Keratinocyte (primary cell): Measurements from ENCODE around the gene OGFRL1. TPM values are rescaled to one million over a fixed set of nuclear protein-coding genes. Genes with fewer than 3 reads are reported as not detected.

Experiments used
- DNase-seq: peaks from one replicate; pipeline ENCODE4 v3.0.0-alpha.2; 2011; ENCODE audit warnings: low read depth, missing footprints, low spot score
- FAIRE-seq: peaks from 2 replicates; lab custom pipeline; 2011; peaks lifted over from hg19 to GRCh38; lab: Jason Lieb, UNC
- H2AFZ ChIP-seq: 2 replicates; pipeline ENCODE4 v1.6.0; 2012; ENCODE audit warnings: low read length, control low read depth, inconsistent platforms; ENCODE audit not compliant: control insufficient read depth
- H3K27ac ChIP-seq: 2 replicates; pipeline ENCODE4 v1.5.1; 2011; ENCODE audit warnings: low read length; ENCODE audit not compliant: control insufficient read depth, insufficient read depth
- H3K27me3 ChIP-seq: 3 replicates; pipeline ENCODE4 v1.6.0; 2011; ENCODE audit warnings: low read length; ENCODE audit not compliant: control insufficient read depth, insufficient read depth; ENCODE audit errors: extremely low read depth
- H3K36me3 ChIP-seq, 2 experiments: 2 replicates in 1 of 2; 3 replicates in 1 of 2; pipeline ENCODE4 v1.5.1; 2011; ENCODE audit warnings: low read length in 2 of 2, mild to moderate bottlenecking in 1 of 2; ENCODE audit not compliant: control insufficient read depth in 2 of 2, insufficient read depth in 2 of 2; ENCODE audit errors: extremely low read depth in 1 of 2
- H3K4me1 ChIP-seq: 3 replicates; pipeline ENCODE4 v1.5.1; 2011; ENCODE audit warnings: low read length; ENCODE audit not compliant: control insufficient read depth, insufficient read depth; ENCODE audit errors: extremely low read depth
- H3K4me2 ChIP-seq: 3 replicates; pipeline ENCODE4 v1.6.0; 2011; ENCODE audit warnings: low read depth, low read length; ENCODE audit not compliant: control insufficient read depth, insufficient read depth; ENCODE audit errors: extremely low read depth
- H3K4me3 ChIP-seq, 3 experiments: fragments of 200-600 bp in 1 of 3; sonication (generic) in 1 of 3; 2 replicates in 2 of 3; 3 replicates in 1 of 3; pipeline ENCODE4 v1.5.1; 2011 to 2016; ENCODE audit warnings: low read length in 3 of 3, mild to moderate bottlenecking in 3 of 3, control low read depth in 2 of 3, inconsistent platforms in 1 of 3, low read depth in 1 of 3, mixed read lengths in 1 of 3, mixed run types in 1 of 3, moderate library complexity in 1 of 3; ENCODE audit not compliant: control insufficient read depth in 2 of 3, insufficient read depth in 2 of 3; ENCODE audit errors: extremely low read depth in 1 of 3
- H3K79me2 ChIP-seq: 2 replicates; pipeline ENCODE4 v1.6.0; 2012; ENCODE audit warnings: low read length; ENCODE audit not compliant: control insufficient read depth, insufficient read depth
- H3K9ac ChIP-seq: 3 replicates; pipeline ENCODE4 v1.6.0; 2011; ENCODE audit warnings: low read length; ENCODE audit not compliant: control insufficient read depth, insufficient read depth; ENCODE audit errors: extremely low read depth
- H3K9me1 ChIP-seq: 3 replicates; pipeline ENCODE4 v1.6.0; 2011; ENCODE audit warnings: low read length; ENCODE audit not compliant: control insufficient read depth, insufficient read depth; ENCODE audit errors: extremely low read depth
- H3K9me3 ChIP-seq: 2 replicates; pipeline ENCODE4 v1.5.1; 2012; ENCODE audit warnings: low read depth, low read length; ENCODE audit not compliant: control insufficient read depth
- H4K20me1 ChIP-seq: 3 replicates; pipeline ENCODE4 v1.6.0; 2011; ENCODE audit warnings: low read length; ENCODE audit not compliant: control insufficient read depth, insufficient read depth; ENCODE audit errors: extremely low read depth
- EZH2 ChIP-seq: IDR thresholded peaks from one replicate; pipeline ENCODE4 v1.6.1; 2012; ENCODE audit warnings: inconsistent platforms, mild to moderate bottlenecking, low read length, moderate library complexity
- dilution Hi-C: fragments of 300-500 bp; cut with MboI; formaldehyde crosslinking; loops from one replicate; pipeline ENCODE4 v1.7.0; 2020; ENCODE audit warnings: low sequenced_read_pairs; ENCODE audit not compliant: extremely low pct_ligation_motif_present
- polyA plus RNA-seq, 5 experiments: library from polyadenylated mRNA; depleted of rRNA in 3 of 5; stranded (reverse) in 3 of 5; stranded (forward) in 1 of 5; unstranded in 1 of 5; fragments of >200 nt; gene quantifications; 1 replicate in 1 of 5; 2 replicates in 3 of 5; 3 replicates in 1 of 5; pipeline versions ENCODE4 v1.2.1 to v1.2.3, GENCODE V29; 2011 to 2012; ENCODE audit warnings: missing spikeins in 2 of 5, low read depth in 1 of 5, low replicate concordance in 1 of 5
- TF ChIP-seq, protein P1 (sequence below), 3 experiments: IDR thresholded peaks in 1 of 3; conservative IDR thresholded peaks in 1 of 3; optimal IDR thresholded peaks in 1 of 3; 2 replicates in 2 of 3; 3 replicates in 1 of 3; pipeline versions ENCODE3 to v1.5.1; 2011; ENCODE audit warnings: low read length in 3 of 3, mild to moderate bottlenecking in 3 of 3, moderate library complexity in 2 of 3, control low read depth in 1 of 3, inconsistent platforms in 1 of 3; ENCODE audit not compliant: insufficient read depth in 2 of 3; ENCODE audit errors: extremely low read depth in 1 of 3

OGFRL1 gene
- polyA plus RNA-seq, 1 donor (not counting 4 experiments of a cell fraction or from before 2014, with no cell fraction given): 9.3 TPM

DNA sequence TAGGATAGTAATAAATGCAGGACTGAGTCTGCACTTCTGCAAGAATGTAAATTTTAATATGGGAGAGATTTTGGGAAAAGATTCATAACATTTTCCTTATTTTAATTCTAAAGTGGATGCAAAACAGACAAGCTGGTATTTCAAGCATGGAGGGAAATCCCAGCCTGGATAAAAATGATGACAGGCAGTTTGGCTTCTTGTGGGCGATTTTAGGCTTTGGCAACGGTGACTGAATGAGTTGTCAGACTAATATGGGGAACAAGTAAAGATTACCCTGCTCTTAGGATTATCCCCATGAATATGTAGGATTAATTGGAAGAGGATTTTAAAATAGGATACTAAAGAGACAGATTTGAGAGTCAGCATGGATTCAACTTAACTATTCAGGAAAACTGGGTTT lies 21.0 kb downstream of the OGFRL1 start:
- no peaks in the 10 kb centered on the region for H3K9me1 ChIP-seq
- no peak overlapping the region for H3K9ac ChIP-seq
- no peaks in the 10 kb centered on the region for H3K79me2 ChIP-seq
- no peak overlapping the region for H3K27ac ChIP-seq
- DNase-seq (no peak), FAIRE-seq (no peak)
- H4K20me1 ChIP-seq: no peaks in the 10 kb centered on the region
- no peak overlapping the region for H3K4me3 ChIP-seq
- no peaks in the 10 kb centered on the region for H3K4me1 ChIP-seq
- no peak for TF ChIP-seq EZH2
- TF ChIP-seq, protein P1, sequence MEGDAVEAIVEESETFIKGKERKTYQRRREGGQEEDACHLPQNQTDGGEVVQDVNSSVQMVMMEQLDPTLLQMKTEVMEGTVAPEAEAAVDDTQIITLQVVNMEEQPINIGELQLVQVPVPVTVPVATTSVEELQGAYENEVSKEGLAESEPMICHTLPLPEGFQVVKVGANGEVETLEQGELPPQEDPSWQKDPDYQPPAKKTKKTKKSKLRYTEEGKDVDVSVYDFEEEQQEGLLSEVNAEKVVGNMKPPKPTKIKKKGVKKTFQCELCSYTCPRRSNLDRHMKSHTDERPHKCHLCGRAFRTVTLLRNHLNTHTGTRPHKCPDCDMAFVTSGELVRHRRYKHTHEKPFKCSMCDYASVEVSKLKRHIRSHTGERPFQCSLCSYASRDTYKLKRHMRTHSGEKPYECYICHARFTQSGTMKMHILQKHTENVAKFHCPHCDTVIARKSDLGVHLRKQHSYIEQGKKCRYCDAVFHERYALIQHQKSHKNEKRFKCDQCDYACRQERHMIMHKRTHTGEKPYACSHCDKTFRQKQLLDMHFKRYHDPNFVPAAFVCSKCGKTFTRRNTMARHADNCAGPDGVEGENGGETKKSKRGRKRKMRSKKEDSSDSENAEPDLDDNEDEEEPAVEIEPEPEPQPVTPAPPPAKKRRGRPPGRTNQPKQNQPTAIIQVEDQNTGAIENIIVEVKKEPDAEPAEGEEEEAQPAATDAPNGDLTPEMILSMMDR (optimal IDR thresholded peaks at IDR 0.05 in 1 of 3, IDR thresholded peaks at IDR 0.05 in 1 of 3, conservative IDR thresholded peaks at IDR 0.05 in 1 of 3; ENCODE audit: extremely low read depth in 1 of 3, insufficient read depth in 2 of 3, low read length in 3 of 3): no peak
- dilution Hi-C loops: no loop called here
- no peaks in the 10 kb centered on the region for H3K27me3 ChIP-seq
- H3K4me2 ChIP-seq: no peak overlapping the region
- no peaks in the 10 kb centered on the region for H3K9me3 ChIP-seq
- no peak overlapping the region for H2AFZ ChIP-seq
- no peaks in the 10 kb centered on the region for H3K36me3 ChIP-seq

DNA sequence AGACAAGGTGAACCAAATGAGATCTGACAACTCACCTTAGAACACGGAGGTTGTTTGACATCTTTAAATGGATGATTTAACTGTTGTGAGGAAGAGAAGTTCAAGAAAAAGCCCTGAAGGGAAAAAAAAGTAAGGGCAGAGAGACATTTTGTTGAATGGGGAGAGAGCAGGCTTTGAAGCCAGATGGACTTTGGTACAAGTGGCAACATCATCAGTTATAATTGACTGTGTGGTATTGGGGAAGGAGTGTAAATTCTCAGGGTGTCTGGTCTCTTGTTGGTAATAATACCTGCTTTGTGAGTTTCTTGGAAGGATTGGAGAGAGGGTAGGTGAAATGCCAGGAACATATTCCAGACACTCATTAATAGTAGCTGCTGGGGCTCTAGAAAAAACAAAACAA lies 21.6 kb downstream of the OGFRL1 start:
- Histone ChIP-seq H3K79me2 (no peaks in the 10 kb centered on the region), H2AFZ (no peak overlapping the region), H3K36me3 (no peaks in the 10 kb centered on the region), H4K20me1 (no peaks in the 10 kb centered on the region), H3K9ac (no peak overlapping the region), H3K4me3 (no peak overlapping the region), H3K9me3 (no peaks in the 10 kb centered on the region), H3K27ac (no peak overlapping the region), H3K4me1 (no peaks in the 10 kb centered on the region), H3K27me3 (no peaks in the 10 kb centered on the region), H3K4me2 (no peak overlapping the region), H3K9me1 (no peaks in the 10 kb centered on the region)
- dilution Hi-C loops: no loop called here
- FAIRE-seq (no peak), DNase-seq (no peak)
- TF ChIP-seq, protein P1 (optimal IDR thresholded peaks at IDR 0.05 in 1 of 3, IDR thresholded peaks at IDR 0.05 in 1 of 3, conservative IDR thresholded peaks at IDR 0.05 in 1 of 3; ENCODE audit: extremely low read depth in 1 of 3, insufficient read depth in 2 of 3, low read length in 3 of 3): no peak
- TF ChIP-seq EZH2: no peak
